NCI-H446 treated with DMSO at 0.1 percent for 48 hours (cell line): ENCODE results near the gene TFR2.

Source experiments
- DNase-seq: peaks from one replicate; lab custom pipeline; 2025; lab: John Stamatoyannopoulos, UW

The TFR2 gene

GRCh38 chr7:100572281-100572948, 68.9 kb downstream of the TFR2 start:
- DNase-seq = no peak

- DNase-seq = no peak
Observed at GRCh38 chr7:100571829-100572116, 69.6 kb downstream of the TFR2 start.

- DNase-seq = no peak
Observed at GRCh38 chr7:100570954-100571828, 70.2 kb downstream of the TFR2 start.
